Embryonic facial prominence (tissue), 1 donor: ENCODE data around the gene MCM5.

Source experiments
- DNase-seq: peaks from one replicate; pipeline ENCODE4 v3.0.0-alpha.2; 2016; ENCODE audit errors: extremely low spot score

MCM5 gene

GRCh38 chr22:35473971-35474370 lies 74.0 kb downstream of the MCM5 start:
- DNase-seq = no peak
